ENCODE data around the gene PTPRN2. TPM values are rescaled to one million over a fixed set of nuclear protein-coding genes. Genes with fewer than 3 reads are reported as not detected.

The PTPRN2 gene
- polyA plus RNA-seq, 1 of the 3 experiments (the other 2 are of a cell fraction), result 4.0 TPM

GRCh38 chr7:158076656-158077055 lies 511.0 kb downstream of the PTPRN2 start:
- Histone ChIP-seq H3K4me2 (no peak overlapping the region), H3K27ac (ENCODE audit: low read depth in 2 of 2, low read length in 1 of 2) (no peak overlapping the region), H3K36me3 (replicated peaks in 1 of 2; ENCODE audit: control insufficient read depth in 1 of 2, insufficient read depth in 2 of 2, low read length in 1 of 2) (no peaks in the 10 kb centered on the region), H3K9ac (no peak overlapping the region), H4K20me1 (ENCODE audit: insufficient read depth) (no peaks in the 10 kb centered on the region), H3F3A (replicated peaks; ENCODE audit: insufficient read depth) (no peaks in the 10 kb centered on the region), H3K4me1 (ENCODE audit: control insufficient read depth in 1 of 2, insufficient read depth in 2 of 2, low read depth in 1 of 2, low read length in 1 of 2) (no peaks in the 10 kb centered on the region; a peak in 1 of 4 replicates), H3K79me2 (ENCODE audit: insufficient read depth) (no peaks in the 10 kb centered on the region), H2AFZ (ENCODE audit: low read depth) (no peak overlapping the region), H3K4me3 (ENCODE audit: low read depth in 2 of 2, low read length in 1 of 2) (no peak overlapping the region), H3K9me2 (no peaks in the 10 kb centered on the region), H3K9me3 (peaks cover 7% of the 10 kb centered on the region; the same call in 1 of the 2 replicates), H3K27me3 (ENCODE audit: insufficient read depth) (no peaks in the 10 kb centered on the region)
- ChIA-PET POLR2A (no interaction called here), CTCF (interaction anchor here (1.5 kb wide), 1 partner anchor 30 kb away, joined by 3 read pairs; no protein-coding TSS in a partner anchor)
- WGBS (ENCODE audit: low lambda C conversion rate), result 68% methylated on average over 12 of the region's 12 CpGs
- DNase-seq, result peak; percentile 36
- no peak for TF ChIP-seq USF1 (IDR thresholded peaks at IDR 0.05; ENCODE audit: borderline replicate concordance, low read depth)
- TF ChIP-seq, protein P1, sequence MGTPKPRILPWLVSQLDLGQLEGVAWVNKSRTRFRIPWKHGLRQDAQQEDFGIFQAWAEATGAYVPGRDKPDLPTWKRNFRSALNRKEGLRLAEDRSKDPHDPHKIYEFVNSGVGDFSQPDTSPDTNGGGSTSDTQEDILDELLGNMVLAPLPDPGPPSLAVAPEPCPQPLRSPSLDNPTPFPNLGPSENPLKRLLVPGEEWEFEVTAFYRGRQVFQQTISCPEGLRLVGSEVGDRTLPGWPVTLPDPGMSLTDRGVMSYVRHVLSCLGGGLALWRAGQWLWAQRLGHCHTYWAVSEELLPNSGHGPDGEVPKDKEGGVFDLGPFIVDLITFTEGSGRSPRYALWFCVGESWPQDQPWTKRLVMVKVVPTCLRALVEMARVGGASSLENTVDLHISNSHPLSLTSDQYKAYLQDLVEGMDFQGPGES (IDR thresholded peaks at IDR 0.05; ENCODE audit: low read depth, low read length), result no peak
- TF ChIP-seq GABPA (IDR thresholded peaks at IDR 0.05; ENCODE audit: low read depth), result no peak
- TF ChIP-seq RAD21 (IDR thresholded peaks at IDR 0.05; ENCODE audit: low read length), result no peak
- no peak for TF ChIP-seq NFIC (IDR thresholded peaks at IDR 0.05; ENCODE audit: borderline replicate concordance)
- TF ChIP-seq, protein P2, sequence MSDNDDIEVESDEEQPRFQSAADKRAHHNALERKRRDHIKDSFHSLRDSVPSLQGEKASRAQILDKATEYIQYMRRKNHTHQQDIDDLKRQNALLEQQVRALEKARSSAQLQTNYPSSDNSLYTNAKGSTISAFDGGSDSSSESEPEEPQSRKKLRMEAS (IDR thresholded peaks at IDR 0.05; ENCODE audit: low read depth), result no peak

GRCh38 chr7:158076215-158076614 lies 511.4 kb downstream of the PTPRN2 start:
- TF ChIP-seq POLR2AphosphoS5 (IDR thresholded peaks at IDR 0.05; ENCODE audit: low read depth, low read length) (no peak), RCOR1 (IDR thresholded peaks at IDR 0.05; ENCODE audit: low read length) (no peak), TAF1 (IDR thresholded peaks at IDR 0.05; ENCODE audit: borderline replicate concordance, low read depth, low read length) (no peak), TCF12 (IDR thresholded peaks at IDR 0.05) (no peak), YY1 (IDR thresholded peaks at IDR 0.05; ENCODE audit: low read depth) (no peak)
- CTCF ChIA-PET, result interaction anchor here (0.6 to 1.5 kb wide), 2 partner anchors 30 to 269 kb away, joined by 3 read pairs; no protein-coding TSS in a partner anchor
- whole genome bisulfite sequencing (ENCODE audit: low lambda C conversion rate), result 29% methylated on average over 8 of the region's 11 CpGs

More at GRCh38 chr7:158076215-158076614, 511.4 kb downstream of the PTPRN2 start:
- Histone ChIP-seq H4K20me1 (ENCODE audit: insufficient read depth) (no peaks in the 10 kb centered on the region), H3K4me2 (no peak overlapping the region), H3K9me3 (peaks cover 7% of the 10 kb centered on the region; the same call in 1 of the 2 replicates), H3K36me3 (replicated peaks in 1 of 2; ENCODE audit: control insufficient read depth in 1 of 2, insufficient read depth in 2 of 2, low read length in 1 of 2) (no peaks in the 10 kb centered on the region), H3K4me3 (ENCODE audit: low read depth in 2 of 2, low read length in 1 of 2) (no peak overlapping the region), H3F3A (replicated peaks; ENCODE audit: insufficient read depth) (no peaks in the 10 kb centered on the region), H3K27me3 (ENCODE audit: insufficient read depth) (no peaks in the 10 kb centered on the region), H3K79me2 (ENCODE audit: insufficient read depth) (no peaks in the 10 kb centered on the region), H3K9ac (no peak overlapping the region), H3K4me1 (ENCODE audit: control insufficient read depth in 1 of 2, insufficient read depth in 2 of 2, low read depth in 1 of 2, low read length in 1 of 2) (no peaks in the 10 kb centered on the region; a peak in 1 of 4 replicates), H2AFZ (ENCODE audit: low read depth) (no peak overlapping the region), H3K9me2 (no peaks in the 10 kb centered on the region), H3K27ac (ENCODE audit: low read depth in 2 of 2, low read length in 1 of 2) (no peak overlapping the region)
- peak; percentile 36 for DNase-seq
- POLR2A ChIA-PET, result no interaction called here
